Lung (tissue), 12 donors: Measurements from ENCODE around the gene NUB1. TPM values are rescaled to one million over a fixed set of nuclear protein-coding genes. Genes with fewer than 3 reads are reported as not detected.

Experiments used
- ATAC-seq: fragments of 200-7000 bp; cut with Tn5 transposase; one replicate; pipeline ENCODE4 v1.9.1; 2020; ENCODE audit warnings: moderate number of reproducible peaks; ENCODE audit not compliant: insufficient read depth, low FRiP score
- DNase-seq, 3 donors: peaks; one replicate each; pipeline ENCODE4 v3.0.0-alpha.2; 2013 to 2017
- H3K27ac ChIP-seq, 2 donors: one replicate each; pipeline ENCODE4 v1.5.1; 2013; ENCODE audit warnings: mild to moderate bottlenecking in 2 of 2, moderate library complexity in 2 of 2, control low read depth in 1 of 2, inconsistent platforms in 1 of 2, low read depth in 1 of 2, low read length in 1 of 2
- H3K27me3 ChIP-seq, 3 donors: one replicate each; pipeline ENCODE4 v1.5.1; 2013; ENCODE audit warnings: low read length in 2 of 3; ENCODE audit not compliant: control insufficient read depth in 3 of 3, insufficient read depth in 3 of 3
- H3K36me3 ChIP-seq, 4 donors: one replicate each; pipeline ENCODE4 v1.5.1; 2013; ENCODE audit warnings: low read length in 4 of 4, mild to moderate bottlenecking in 1 of 4, moderate library complexity in 1 of 4; ENCODE audit not compliant: control insufficient read depth in 4 of 4, insufficient read depth in 4 of 4
- H3K4me1 ChIP-seq, 5 donors: one replicate each; pipeline ENCODE4 v1.5.1; 2013; ENCODE audit warnings: low read length in 5 of 5, mild to moderate bottlenecking in 2 of 5, moderate library complexity in 1 of 5; ENCODE audit not compliant: control insufficient read depth in 5 of 5, insufficient read depth in 5 of 5
- H3K4me3 ChIP-seq: one replicate; pipeline ENCODE4 v1.5.1; 2013; ENCODE audit warnings: mild to moderate bottlenecking, control low read depth, moderate library complexity
- H3K9ac ChIP-seq, 2 donors: one replicate each; pipeline ENCODE4 v1.5.1; 2013; ENCODE audit warnings: low read length in 2 of 2, control low read depth in 1 of 2; ENCODE audit not compliant: insufficient read depth in 1 of 2
- H3K9me3 ChIP-seq, 4 donors: one replicate each; pipeline ENCODE4 v1.5.1; 2013; ENCODE audit warnings: low read length in 3 of 4, mild to moderate bottlenecking in 1 of 4, moderate library complexity in 1 of 4; ENCODE audit not compliant: control insufficient read depth in 4 of 4, insufficient read depth in 3 of 4
- WGBS, 2 donors: extraction: QIAGEN DNeasy Blood & Tissue Kit; methylation state at CpG; one replicate each; pipeline ENCODE4 v1.1.7; 2013; 5-methylcytosine and 5-hydroxymethylcytosine counted together
- polyA plus RNA-seq, 2 donors: library from polyadenylated mRNA; stranded (reverse); fragments of 200-250 nt; gene quantifications; one replicate each; pipeline ENCODE4 v1.2.1, GENCODE V29; 2013
- total RNA-seq, 2 donors: library from RNA; depleted of rRNA in 1 of 2; stranded (reverse); fragments of >200 nt in 1 of 2; gene quantifications; one replicate each; pipeline ENCODE4 v1.2.1, GENCODE V29; 2014 to 2021
- TF ChIP-seq, protein P1 (sequence below): IDR thresholded peaks from 2 replicates; pipeline ENCODE4 v1.5.1; 2012; ENCODE audit warnings: mild to moderate bottlenecking; ENCODE audit errors: control extremely low read depth, extremely low read depth
- donor health status: control.
- donor health status: control.
- donor health status: Bipolar disorder and iron deficiency.
- donor health status: healthy.
- donor health status: DM: yes; HTN: yes; CAD: no.

NUB1 gene
- total and polyA plus RNA-seq, 4 donors = 22.6 to 47.4 (median 34.6) TPM

DNA sequence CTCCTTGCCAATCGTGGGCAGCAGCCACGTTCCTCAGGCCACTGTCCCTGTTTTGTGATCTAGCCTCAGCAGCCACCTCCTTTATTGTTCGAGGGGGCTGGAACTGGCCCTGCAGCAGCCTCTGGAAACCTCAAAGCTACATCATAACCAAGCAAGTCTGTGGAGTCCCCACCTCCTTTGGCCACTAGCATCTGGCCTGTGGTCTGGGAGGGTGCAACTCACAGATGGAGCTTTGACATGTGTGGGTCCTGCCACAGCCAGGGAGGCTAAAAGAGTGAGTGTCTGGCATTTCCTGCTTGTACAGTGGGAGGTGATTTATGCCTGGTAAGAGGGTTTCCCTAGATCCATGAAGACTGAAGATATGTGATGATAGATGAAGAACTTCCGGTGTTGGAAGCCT, 32.3 kb upstream of the NUB1 start:
- TF ChIP-seq, protein P1, sequence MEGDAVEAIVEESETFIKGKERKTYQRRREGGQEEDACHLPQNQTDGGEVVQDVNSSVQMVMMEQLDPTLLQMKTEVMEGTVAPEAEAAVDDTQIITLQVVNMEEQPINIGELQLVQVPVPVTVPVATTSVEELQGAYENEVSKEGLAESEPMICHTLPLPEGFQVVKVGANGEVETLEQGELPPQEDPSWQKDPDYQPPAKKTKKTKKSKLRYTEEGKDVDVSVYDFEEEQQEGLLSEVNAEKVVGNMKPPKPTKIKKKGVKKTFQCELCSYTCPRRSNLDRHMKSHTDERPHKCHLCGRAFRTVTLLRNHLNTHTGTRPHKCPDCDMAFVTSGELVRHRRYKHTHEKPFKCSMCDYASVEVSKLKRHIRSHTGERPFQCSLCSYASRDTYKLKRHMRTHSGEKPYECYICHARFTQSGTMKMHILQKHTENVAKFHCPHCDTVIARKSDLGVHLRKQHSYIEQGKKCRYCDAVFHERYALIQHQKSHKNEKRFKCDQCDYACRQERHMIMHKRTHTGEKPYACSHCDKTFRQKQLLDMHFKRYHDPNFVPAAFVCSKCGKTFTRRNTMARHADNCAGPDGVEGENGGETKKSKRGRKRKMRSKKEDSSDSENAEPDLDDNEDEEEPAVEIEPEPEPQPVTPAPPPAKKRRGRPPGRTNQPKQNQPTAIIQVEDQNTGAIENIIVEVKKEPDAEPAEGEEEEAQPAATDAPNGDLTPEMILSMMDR = no peak
- ATAC-seq (no peak), DNase-seq (peak; percentile 60 to 85 (median 68))
- peaks cover 0 to 5% (median 1%) of the 10 kb centered on the region in 4 donors for H3K9me3 ChIP-seq
- peaks cover 0 to 28% (median 3%) of the 10 kb centered on the region in 5 donors for H3K4me1 ChIP-seq
- H3K9ac ChIP-seq = no peak overlapping the region
- no peaks in the 10 kb centered on the region for H3K36me3 ChIP-seq
- no peak overlapping the region for H3K27ac ChIP-seq
- H3K27me3 ChIP-seq = no peaks in the 10 kb centered on the region
- 21 to 25% methylated on average over 4 of the region's 4 CpGs for WGBS, 2 donors
- H3K4me3 ChIP-seq = no peak overlapping the region

DNA sequence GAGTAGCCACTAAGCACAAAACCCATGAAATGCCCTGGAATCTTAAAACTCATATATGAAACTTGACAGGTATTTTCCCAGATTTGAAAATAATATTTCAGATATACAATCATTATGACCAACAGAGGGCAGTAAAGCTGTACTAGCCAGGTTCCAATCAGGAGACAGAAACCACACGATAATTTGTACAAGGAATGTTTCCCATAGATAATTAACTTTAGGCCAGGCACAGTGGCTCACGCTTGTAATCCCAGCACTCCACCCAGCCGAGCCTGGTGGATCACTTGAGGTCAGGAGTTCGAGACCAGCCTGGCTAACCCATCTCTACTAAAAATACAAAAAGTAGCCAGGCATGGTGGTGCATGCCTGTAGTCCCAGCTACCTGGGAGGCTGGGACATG, 31.0 kb upstream of the NUB1 start:
- H3K27me3 ChIP-seq = no peaks in the 10 kb centered on the region
- peaks cover 0 to 5% (median 1%) of the 10 kb centered on the region in 4 donors for H3K9me3 ChIP-seq
- no peak overlapping the region for H3K27ac ChIP-seq
- peaks cover 0 to 29% (median 3%) of the 10 kb centered on the region in 5 donors for H3K4me1 ChIP-seq
- DNase-seq (no peak), ATAC-seq (no peak)
- H3K36me3 ChIP-seq = no peaks in the 10 kb centered on the region
- 51% methylated on average over 4 of the region's 4 CpGs for WGBS, 2 donors
- no peak overlapping the region for H3K9ac ChIP-seq
- no peak overlapping the region for H3K4me3 ChIP-seq
- TF ChIP-seq, protein P1 = no peak

DNA sequence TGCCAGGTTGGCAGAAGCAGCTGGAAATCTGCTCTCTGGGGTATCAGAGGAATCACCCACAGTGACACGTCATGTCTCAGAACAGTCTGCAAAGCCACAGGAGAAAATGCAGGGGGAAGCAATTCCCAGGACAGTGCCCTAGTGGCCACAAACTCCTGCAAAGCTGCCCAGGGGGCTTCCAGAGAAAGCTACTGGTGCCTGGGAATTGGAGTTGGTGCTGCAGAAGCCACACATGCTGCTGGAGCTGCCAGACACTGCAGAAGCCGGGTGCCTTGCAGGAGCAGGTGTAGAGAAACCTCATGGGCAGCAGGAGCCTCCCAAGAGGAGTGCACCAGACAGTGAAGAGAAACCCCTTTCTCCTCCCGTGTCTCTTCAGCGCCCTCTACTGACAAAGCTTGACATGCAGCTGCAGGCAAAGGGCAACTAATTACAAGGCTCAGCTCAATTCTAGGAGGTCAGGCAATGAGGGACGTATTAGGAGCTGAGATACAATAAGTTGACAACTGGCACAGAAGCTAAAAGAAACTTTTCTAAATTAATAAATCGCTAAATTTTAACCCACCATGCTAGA, 30.2 kb upstream of the NUB1 start:
- Histone ChIP-seq H3K9me3 (peaks cover 0 to 5% (median 1%) of the 10 kb centered on the region in 4 donors), H3K36me3 (no peaks in the 10 kb centered on the region), H3K27ac (no peak overlapping the region), H3K27me3 (no peaks in the 10 kb centered on the region), H3K4me1 (peaks cover 0 to 29% (median 3%) of the 10 kb centered on the region in 5 donors), H3K4me3 (no peak overlapping the region), H3K9ac (no peak overlapping the region)
- ATAC-seq (no peak), DNase-seq (no peak)
- WGBS, 2 donors = 67 to 71% methylated on average over 6 of the region's 6 CpGs
- TF ChIP-seq, protein P1 = no peak

DNA sequence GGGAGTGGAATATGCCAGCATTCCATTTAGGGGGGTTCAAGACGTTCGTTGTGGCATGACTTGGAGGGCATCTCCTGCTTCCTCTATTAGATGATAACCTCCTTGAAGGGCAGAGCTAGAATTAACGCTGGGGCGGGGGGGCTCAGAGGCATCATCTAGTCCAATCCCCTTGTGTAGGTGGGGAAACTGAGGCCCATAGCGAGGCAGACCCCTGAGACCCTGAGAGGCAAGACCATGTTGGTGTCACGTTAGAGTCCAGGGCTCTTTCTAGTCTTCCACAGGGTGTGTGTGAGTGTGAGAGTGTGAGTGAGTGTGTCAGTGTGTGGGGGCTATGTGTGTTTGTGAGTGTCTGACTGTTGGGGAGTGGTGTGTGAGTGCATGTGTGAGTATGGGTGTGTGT, 29.3 kb upstream of the NUB1 start:
- Histone ChIP-seq H3K27me3 (no peaks in the 10 kb centered on the region), H3K27ac (no peak overlapping the region), H3K36me3 (no peaks in the 10 kb centered on the region), H3K4me1 (peaks cover 0 to 29% (median 3%) of the 10 kb centered on the region in 5 donors), H3K9ac (no peak overlapping the region), H3K4me3 (no peak overlapping the region), H3K9me3 (peaks cover 0 to 5% (median 1%) of the 10 kb centered on the region in 4 donors)
- DNase-seq = no peak
- TF ChIP-seq, protein P1 = no peak
- ATAC-seq = no peak
- WGBS, 2 donors = 88 to 90% methylated on average over 6 of the region's 6 CpGs
